OCI-LY1 (cell line): ENCODE measurements around the gene LRRC70.

Source experiments
- EZH2 ChIP-seq: fragments of 200-600 bp; sonication (generic), shearing (Covaris generic); IDR thresholded peaks from 2 replicates; pipeline ENCODE4 v1.8.0; 2017; ENCODE audit warnings: borderline replicate concordance, mixed run types, mild to moderate bottlenecking, antibody characterized with exemption, low read length, moderate library complexity, mixed read lengths
- TF ChIP-seq, protein P1 (sequence below): fragments of 200-600 bp; sonication (generic), shearing (Covaris generic); IDR thresholded peaks from 2 replicates; pipeline ENCODE4 v1.5.1; 2017; ENCODE audit warnings: mild to moderate bottlenecking, antibody characterized with exemption, low read length, moderate library complexity, mixed read lengths

DNA sequence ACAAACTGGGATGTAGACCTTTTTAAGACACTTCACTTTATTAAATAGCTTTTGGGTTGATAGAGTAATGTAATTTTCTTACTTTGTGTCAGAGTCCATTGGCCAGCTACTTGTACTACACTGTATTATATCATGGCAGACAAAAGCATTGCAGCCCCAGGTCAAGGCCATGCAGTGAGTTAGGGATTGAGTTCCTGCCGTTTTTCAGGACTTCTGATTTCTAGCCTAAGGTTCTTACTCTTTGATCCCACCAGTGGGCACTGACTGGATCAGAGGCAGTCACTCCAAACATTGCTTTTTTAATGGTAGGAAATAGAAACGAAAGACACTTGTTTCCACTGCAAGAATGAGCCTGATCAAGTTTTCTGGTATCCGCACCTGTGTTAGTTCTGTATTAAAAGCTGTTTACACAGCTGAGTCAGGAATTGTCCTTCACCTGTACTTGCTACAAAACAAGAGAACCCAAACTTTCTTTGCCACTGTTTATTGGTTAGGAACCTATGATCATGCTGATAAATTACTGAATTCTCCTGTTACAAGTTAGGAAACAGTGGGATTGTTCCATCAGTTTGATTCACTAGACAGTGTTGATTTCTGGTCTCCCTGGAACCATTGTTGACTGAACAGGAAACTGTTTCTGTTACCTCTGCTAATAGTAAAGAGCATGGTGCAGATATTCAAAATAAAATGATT lies 22.1 kb downstream of the LRRC70 start:
- TF ChIP-seq, protein P1, sequence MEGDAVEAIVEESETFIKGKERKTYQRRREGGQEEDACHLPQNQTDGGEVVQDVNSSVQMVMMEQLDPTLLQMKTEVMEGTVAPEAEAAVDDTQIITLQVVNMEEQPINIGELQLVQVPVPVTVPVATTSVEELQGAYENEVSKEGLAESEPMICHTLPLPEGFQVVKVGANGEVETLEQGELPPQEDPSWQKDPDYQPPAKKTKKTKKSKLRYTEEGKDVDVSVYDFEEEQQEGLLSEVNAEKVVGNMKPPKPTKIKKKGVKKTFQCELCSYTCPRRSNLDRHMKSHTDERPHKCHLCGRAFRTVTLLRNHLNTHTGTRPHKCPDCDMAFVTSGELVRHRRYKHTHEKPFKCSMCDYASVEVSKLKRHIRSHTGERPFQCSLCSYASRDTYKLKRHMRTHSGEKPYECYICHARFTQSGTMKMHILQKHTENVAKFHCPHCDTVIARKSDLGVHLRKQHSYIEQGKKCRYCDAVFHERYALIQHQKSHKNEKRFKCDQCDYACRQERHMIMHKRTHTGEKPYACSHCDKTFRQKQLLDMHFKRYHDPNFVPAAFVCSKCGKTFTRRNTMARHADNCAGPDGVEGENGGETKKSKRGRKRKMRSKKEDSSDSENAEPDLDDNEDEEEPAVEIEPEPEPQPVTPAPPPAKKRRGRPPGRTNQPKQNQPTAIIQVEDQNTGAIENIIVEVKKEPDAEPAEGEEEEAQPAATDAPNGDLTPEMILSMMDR: no peak
- no peak for TF ChIP-seq EZH2
